ENCODE data around the gene DIO2.

DIO2 gene

GRCh38 chr14:80211153-80212022, at the start of gene DIO2:
TSS of gene DIO2 (minus strand) at chr14:80211504. CDS start at chr14:80211472, 32 bp downstream.
- H3K4me1 Mint-ChIP-seq = peaks cover 6% of the 10 kb centered on the region
- no peak within 1 kb of the TSS for H3K4me3 Mint-ChIP-seq
- H3K36me3 Mint-ChIP-seq = no peaks in the 10 kb centered on the region
- H3K27me3 Mint-ChIP-seq = no peaks in the 10 kb centered on the region
- H3K9me3 Mint-ChIP-seq = no peaks in the 10 kb centered on the region
- H3K27ac Mint-ChIP-seq = no peak within 1 kb of the TSS
- ATAC-seq = no peak

- H3K36me3 Mint-ChIP-seq = no peaks in the 10 kb centered on the region
- H3K27me3 Mint-ChIP-seq = no peaks in the 10 kb centered on the region
- no peak overlapping the region for H3K27ac Mint-ChIP-seq
- H3K4me1 Mint-ChIP-seq = no peaks in the 10 kb centered on the region
- peaks cover 2% of the 10 kb centered on the region for H3K9me3 Mint-ChIP-seq
- H3K4me3 Mint-ChIP-seq = no peak overlapping the region
- no peak for ATAC-seq
These were observed 49.3 kb upstream of the DIO2 start for GRCh38 chr14:80260645-80261044.

- Mint-ChIP-seq H3K4me1 (no peaks in the 10 kb centered on the region), H3K27me3 (no peaks in the 10 kb centered on the region), H3K9me3 (peaks cover 29% of the 10 kb centered on the region), H3K27ac (no peak overlapping the region), H3K36me3 (peaks cover 5% of the 10 kb centered on the region), H3K4me3 (no peak overlapping the region)
- ATAC-seq = no peak
These were observed 28.3 kb upstream of the DIO2 start for GRCh38 chr14:80239631-80240030.

GRCh38 chr14:80237143-80237542, 25.8 kb upstream of the DIO2 start:
- Mint-ChIP-seq H3K27me3 (no peaks in the 10 kb centered on the region), H3K4me1 (no peaks in the 10 kb centered on the region), H3K9me3 (peaks cover 26% of the 10 kb centered on the region), H3K27ac (no peak overlapping the region), H3K36me3 (peaks cover 5% of the 10 kb centered on the region), H3K4me3 (no peak overlapping the region)
- ATAC-seq = no peak

- peaks cover 5% of the 10 kb centered on the region for H3K36me3 Mint-ChIP-seq
- no peak overlapping the region for H3K4me3 Mint-ChIP-seq
- ATAC-seq = no peak
- no peaks in the 10 kb centered on the region for H3K27me3 Mint-ChIP-seq
- H3K4me1 Mint-ChIP-seq = no peaks in the 10 kb centered on the region
- H3K9me3 Mint-ChIP-seq = peaks cover 23% of the 10 kb centered on the region
- H3K27ac Mint-ChIP-seq = no peak overlapping the region
These were observed 22.3 kb upstream of the DIO2 start for GRCh38 chr14:80233470-80234089.

- no peak for ATAC-seq
- peaks cover 13% of the 10 kb centered on the region for H3K9me3 Mint-ChIP-seq
- no peak overlapping the region for H3K27ac Mint-ChIP-seq
These were observed 20.4 kb upstream of the DIO2 start for GRCh38 chr14:80231702-80232101.

GRCh38 chr14:80223696-80224465, 12.6 kb upstream of the DIO2 start:
- no peak overlapping the region for H3K27ac Mint-ChIP-seq
- no peaks in the 10 kb centered on the region for H3K27me3 Mint-ChIP-seq
- H3K36me3 Mint-ChIP-seq = no peaks in the 10 kb centered on the region
- no peaks in the 10 kb centered on the region for H3K4me1 Mint-ChIP-seq
- no peak overlapping the region for H3K4me3 Mint-ChIP-seq
- ATAC-seq = no peak
- H3K9me3 Mint-ChIP-seq = peaks cover 12% of the 10 kb centered on the region

More at GRCh38 chr14:80231702-80232101, 20.4 kb upstream of the DIO2 start:
- Mint-ChIP-seq H3K36me3 (no peaks in the 10 kb centered on the region), H3K4me3 (no peak overlapping the region), H3K4me1 (no peaks in the 10 kb centered on the region), H3K27me3 (no peaks in the 10 kb centered on the region)

- Mint-ChIP-seq H3K27me3 (no peaks in the 10 kb centered on the region), H3K9me3 (peaks cover 8% of the 10 kb centered on the region), H3K36me3 (no peaks in the 10 kb centered on the region)
These were observed 5.5 kb upstream of the DIO2 start for GRCh38 chr14:80216818-80217217.

GRCh38 chr14:80215756-80216581, 4.7 kb upstream of the DIO2 start:
- Mint-ChIP-seq H3K4me3 (no peak overlapping the region), H3K27me3 (no peaks in the 10 kb centered on the region), H3K36me3 (no peaks in the 10 kb centered on the region), H3K27ac (no peak overlapping the region), H3K4me1 (peaks cover 6% of the 10 kb centered on the region), H3K9me3 (peaks cover 8% of the 10 kb centered on the region)
- no peak for ATAC-seq

More at GRCh38 chr14:80216818-80217217, 5.5 kb upstream of the DIO2 start:
- no peak overlapping the region for H3K4me3 Mint-ChIP-seq
- no peak for ATAC-seq
- H3K4me1 Mint-ChIP-seq = peaks cover 4% of the 10 kb centered on the region
- no peak overlapping the region for H3K27ac Mint-ChIP-seq

GRCh38 chr14:80215081-80215480, 3.8 kb upstream of the DIO2 start:
- Mint-ChIP-seq H3K4me1 (peaks cover 6% of the 10 kb centered on the region), H3K27me3 (no peaks in the 10 kb centered on the region), H3K27ac (no peak overlapping the region), H3K4me3 (no peak overlapping the region), H3K36me3 (no peaks in the 10 kb centered on the region), H3K9me3 (peaks cover 8% of the 10 kb centered on the region)
- ATAC-seq = no peak

GRCh38 chr14:80213602-80214001, 2.3 kb upstream of the DIO2 start:
- Mint-ChIP-seq H3K4me1 (peaks cover 6% of the 10 kb centered on the region), H3K27me3 (no peaks in the 10 kb centered on the region), H3K9me3 (peaks cover 3% of the 10 kb centered on the region), H3K27ac (no peak overlapping the region), H3K36me3 (no peaks in the 10 kb centered on the region), H3K4me3 (no peak overlapping the region)
- ATAC-seq = no peak

- peaks cover 6% of the 10 kb centered on the region for H3K4me1 Mint-ChIP-seq
- ATAC-seq = no peak
- H3K4me3 Mint-ChIP-seq = no peak overlapping the region
- H3K27ac Mint-ChIP-seq = no peak overlapping the region
- no peaks in the 10 kb centered on the region for H3K36me3 Mint-ChIP-seq
- peaks cover 1% of the 10 kb centered on the region for H3K9me3 Mint-ChIP-seq
- no peaks in the 10 kb centered on the region for H3K27me3 Mint-ChIP-seq
These were observed 706 bp upstream of the DIO2 start for GRCh38 chr14:80212023-80212397.

GRCh38 chr14:80208461-80208860, 2.8 kb downstream of the DIO2 start:
- ATAC-seq = no peak

GRCh38 chr14:80206351-80207080, 4.8 kb downstream of the DIO2 start:
- no peak overlapping the region for H3K4me3 Mint-ChIP-seq
- H3K9me3 Mint-ChIP-seq = no peaks in the 10 kb centered on the region
- ATAC-seq = no peak
- no peak overlapping the region for H3K27ac Mint-ChIP-seq
- no peaks in the 10 kb centered on the region for H3K27me3 Mint-ChIP-seq
- no peaks in the 10 kb centered on the region for H3K4me1 Mint-ChIP-seq
- no peaks in the 10 kb centered on the region for H3K36me3 Mint-ChIP-seq

More at GRCh38 chr14:80208461-80208860, 2.8 kb downstream of the DIO2 start:
- H3K4me1 Mint-ChIP-seq = peaks cover 6% of the 10 kb centered on the region
- no peaks in the 10 kb centered on the region for H3K36me3 Mint-ChIP-seq
- no peaks in the 10 kb centered on the region for H3K9me3 Mint-ChIP-seq
- no peak overlapping the region for H3K27ac Mint-ChIP-seq
- H3K4me3 Mint-ChIP-seq = no peak overlapping the region
- H3K27me3 Mint-ChIP-seq = no peaks in the 10 kb centered on the region

All from stimulated activated memory B cell treated with anti-CD40 and anti-IgM and Interleukin-4, amounts not matched to agents 10 μg/mL and 1 μg/mL and 100 μg/mL, for 72 hours (primary cell).